ENCODE data around the gene CDC42EP2.

CDC42EP2 gene

DNA sequence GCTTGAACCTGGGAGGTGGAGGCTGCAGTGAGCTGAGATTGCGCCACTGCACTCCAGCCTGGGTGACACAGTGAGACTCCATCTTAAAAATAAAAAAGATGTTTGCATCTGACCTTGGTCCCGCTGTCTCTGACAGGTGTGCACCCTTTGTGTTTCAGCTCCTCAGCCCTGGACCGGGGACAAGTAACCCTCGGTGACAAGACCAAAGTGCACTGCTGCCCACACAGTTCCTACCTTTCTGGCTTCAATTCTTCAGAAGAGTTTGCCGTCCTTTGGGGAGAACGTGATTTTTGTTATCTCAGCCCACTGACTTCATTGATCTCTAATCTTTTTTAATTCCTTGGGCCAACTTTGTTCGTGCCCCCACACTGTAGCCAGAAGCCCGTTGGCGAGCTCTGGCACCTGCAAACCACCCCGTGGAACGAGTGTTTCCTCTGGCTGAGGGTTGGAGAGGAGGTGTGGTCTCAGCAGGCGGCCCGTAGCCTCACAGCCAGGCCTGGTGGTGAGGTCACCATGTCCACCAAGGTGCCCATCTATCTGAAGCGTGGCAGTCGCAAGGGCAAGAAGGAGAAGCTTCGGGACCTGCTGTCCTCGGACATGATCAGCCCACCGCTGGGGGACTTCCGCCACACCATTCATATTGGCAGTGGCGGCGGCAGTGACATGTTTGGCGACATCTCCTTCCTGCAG, 5.9 kb downstream of the CDC42EP2 start:
- TF ChIP-seq, protein P1, sequence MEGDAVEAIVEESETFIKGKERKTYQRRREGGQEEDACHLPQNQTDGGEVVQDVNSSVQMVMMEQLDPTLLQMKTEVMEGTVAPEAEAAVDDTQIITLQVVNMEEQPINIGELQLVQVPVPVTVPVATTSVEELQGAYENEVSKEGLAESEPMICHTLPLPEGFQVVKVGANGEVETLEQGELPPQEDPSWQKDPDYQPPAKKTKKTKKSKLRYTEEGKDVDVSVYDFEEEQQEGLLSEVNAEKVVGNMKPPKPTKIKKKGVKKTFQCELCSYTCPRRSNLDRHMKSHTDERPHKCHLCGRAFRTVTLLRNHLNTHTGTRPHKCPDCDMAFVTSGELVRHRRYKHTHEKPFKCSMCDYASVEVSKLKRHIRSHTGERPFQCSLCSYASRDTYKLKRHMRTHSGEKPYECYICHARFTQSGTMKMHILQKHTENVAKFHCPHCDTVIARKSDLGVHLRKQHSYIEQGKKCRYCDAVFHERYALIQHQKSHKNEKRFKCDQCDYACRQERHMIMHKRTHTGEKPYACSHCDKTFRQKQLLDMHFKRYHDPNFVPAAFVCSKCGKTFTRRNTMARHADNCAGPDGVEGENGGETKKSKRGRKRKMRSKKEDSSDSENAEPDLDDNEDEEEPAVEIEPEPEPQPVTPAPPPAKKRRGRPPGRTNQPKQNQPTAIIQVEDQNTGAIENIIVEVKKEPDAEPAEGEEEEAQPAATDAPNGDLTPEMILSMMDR (IDR thresholded peaks at IDR 0.05; ENCODE audit: low read depth, low read length), result no peak
- no peak for DNase-seq (ENCODE audit: extremely low read depth, low read depth)

DNA sequence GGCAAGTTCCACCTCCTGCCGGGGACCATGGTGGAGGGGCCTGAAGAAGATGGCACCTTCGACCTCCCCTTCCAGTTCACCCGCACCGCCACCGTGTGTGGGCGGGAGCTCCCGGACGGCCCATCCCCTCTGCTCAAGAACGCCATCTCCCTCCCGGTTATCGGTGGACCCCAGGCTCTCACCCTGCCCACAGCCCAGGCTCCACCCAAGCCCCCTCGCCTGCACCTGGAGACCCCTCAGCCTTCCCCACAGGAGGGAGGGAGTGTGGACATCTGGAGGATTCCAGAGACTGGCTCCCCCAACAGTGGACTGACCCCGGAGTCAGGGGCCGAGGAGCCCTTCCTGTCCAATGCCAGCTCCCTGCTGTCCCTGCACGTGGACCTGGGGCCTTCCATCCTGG, 6.4 kb downstream of the CDC42EP2 start:
- TF ChIP-seq, protein P1 (IDR thresholded peaks at IDR 0.05; ENCODE audit: low read depth, low read length), result no peak
- no peak for DNase-seq (ENCODE audit: extremely low read depth, low read depth)

DNA sequence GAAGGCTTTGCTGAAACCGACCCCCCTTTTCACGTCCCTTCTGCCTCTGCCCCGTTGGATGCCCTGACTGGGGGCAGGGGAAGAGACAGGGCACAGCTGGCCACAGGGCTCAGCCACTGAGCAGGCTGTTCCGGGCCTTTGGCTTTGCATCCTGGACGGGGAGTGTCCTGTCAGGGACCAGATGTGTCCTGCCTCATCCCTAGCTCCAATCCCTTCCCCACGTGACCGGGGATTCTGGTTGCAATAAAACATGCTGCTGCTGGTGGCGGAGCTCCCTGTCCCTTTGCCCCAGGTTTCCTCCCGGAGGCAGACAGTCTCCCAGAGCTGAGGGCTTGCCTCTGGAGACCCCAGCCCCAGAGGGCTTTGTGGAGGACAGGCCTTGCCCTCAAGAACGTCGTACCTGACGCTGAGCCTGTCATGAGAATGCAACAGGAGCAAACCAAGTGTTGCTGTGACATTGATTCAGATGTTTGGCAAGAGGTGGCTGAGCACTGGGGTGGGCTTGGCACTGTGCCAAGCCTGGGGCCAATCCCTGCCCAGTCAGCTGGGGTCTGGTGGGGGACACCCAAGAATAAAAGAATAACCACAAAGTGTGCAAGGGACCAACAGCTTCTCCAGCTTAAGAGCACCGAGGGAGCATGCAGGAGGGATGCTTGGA, 7.3 kb downstream of the CDC42EP2 start:
- DNase-seq (ENCODE audit: extremely low read depth, low read depth), result no peak
- TF ChIP-seq, protein P1 (IDR thresholded peaks at IDR 0.05; ENCODE audit: low read depth, low read length), result no peak

DNA sequence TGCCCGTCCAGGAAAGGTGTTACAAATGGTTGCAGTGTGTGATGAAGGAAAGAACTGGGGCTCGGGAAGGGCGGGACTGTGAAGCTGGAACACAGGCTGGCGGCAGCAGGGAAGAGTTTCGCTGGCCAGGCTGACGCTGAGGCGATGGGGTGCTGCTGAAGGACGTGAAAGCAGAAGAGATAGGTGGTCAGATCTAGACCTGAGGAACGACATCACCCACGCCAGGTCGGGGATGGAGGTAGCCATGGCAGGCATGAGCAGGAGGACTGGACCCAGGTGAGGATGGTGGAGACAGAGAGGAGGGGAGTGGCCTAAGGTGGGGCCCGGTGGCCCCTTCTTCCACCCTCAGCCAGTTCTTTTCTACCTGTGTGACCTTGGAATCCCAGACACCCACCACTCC, 9.1 kb downstream of the CDC42EP2 start:
- no peak for DNase-seq (ENCODE audit: extremely low read depth, low read depth)
- TF ChIP-seq, protein P1 (IDR thresholded peaks at IDR 0.05; ENCODE audit: low read depth, low read length), result no peak

GRCh38 chr11:65325435-65325834, 10.8 kb downstream of the CDC42EP2 start:
- DNase-seq (ENCODE audit: extremely low read depth, low read depth), result no peak
- TF ChIP-seq, protein P1 (IDR thresholded peaks at IDR 0.05; ENCODE audit: low read depth, low read length), result no peak

- DNase-seq (ENCODE audit: extremely low read depth, low read depth), result no peak
- TF ChIP-seq, protein P1 (IDR thresholded peaks at IDR 0.05; ENCODE audit: low read depth, low read length), result no peak
Observed at GRCh38 chr11:65327021-65327420, 12.4 kb downstream of the CDC42EP2 start.

DNA sequence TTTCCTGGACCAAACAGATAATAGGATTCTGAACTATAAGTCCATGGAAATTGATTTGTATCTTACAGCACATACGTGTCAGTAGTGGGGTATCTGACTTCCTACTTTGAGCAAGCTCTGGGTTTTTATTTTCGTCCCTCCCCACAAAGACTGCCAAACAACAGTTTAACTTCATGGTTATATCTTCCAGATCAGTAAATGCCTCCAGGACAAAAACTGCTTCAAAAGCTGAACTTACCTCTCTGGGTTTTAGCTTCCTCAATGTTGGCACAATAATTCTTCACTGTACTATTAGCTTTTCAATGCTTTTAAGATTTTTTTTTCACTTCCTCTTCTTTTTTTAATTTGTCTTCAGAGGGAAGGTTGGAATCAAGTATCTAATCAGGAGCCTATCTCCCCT, 14.8 kb downstream of the CDC42EP2 start:
- TF ChIP-seq, protein P1 (IDR thresholded peaks at IDR 0.05; ENCODE audit: low read depth, low read length), result no peak
- no peak for DNase-seq (ENCODE audit: extremely low read depth, low read depth)

Data from AG09319 (cell line).